HepG2 (cell line): ENCODE measurements around the gene NOL8. TPM values are rescaled to one million over a fixed set of nuclear protein-coding genes. Genes with fewer than 3 reads are reported as not detected.

ENCODE experiments used
- ATAC-seq: fragments of 200-7000 bp; cut with Tn5 transposase; 3 replicates; pipeline ENCODE4 v1.9.1; 2020; ENCODE audit warnings: mild to moderate bottlenecking, moderate library complexity
- BruUV-seq: library from RNA; stranded (reverse); fragments of 400-500 nt; replicated peaks from 2 replicates; lab custom pipeline; 2021; lab: Mats Ljungman, UMichigan
- CTCF ChIA-PET: fragments of 300-600 bp; formaldehyde crosslinking; extraction: SDS; loops from one replicate; lab custom pipeline; 2021; ENCODE audit warnings: low total read pairs, inconsistent platforms, low intra/inter-chr PET ratio; lab: Yijun Ruan, JAX
- POLR2A ChIA-PET: fragments of 350-600 bp; sonication (Branson Sonifier 250); formaldehyde crosslinking; loops from one replicate; lab custom pipeline; 2020; ENCODE audit warnings: antibody characterized with exemption, inconsistent platforms; lab: Yijun Ruan, JAX
- DNase-seq: peaks from one replicate; pipeline ENCODE4 v3.0.0-alpha.2; 2015; ENCODE audit warnings: low spot score
- FAIRE-seq: peaks from 3 replicates; lab custom pipeline; 2011; peaks lifted over from hg19 to GRCh38; lab: Jason Lieb, UNC
- H2AFZ ChIP-seq: one replicate; pipeline ENCODE4 v1.6.1; 2011; ENCODE audit warnings: low read length, inconsistent platforms
- H3K27ac ChIP-seq: fragments of 300-600 bp; 3 replicates; pipeline ENCODE4 v1.8.0; 2011; ENCODE audit warnings: mixed run types, mild to moderate bottlenecking, mixed read lengths, low read length, inconsistent platforms; ENCODE audit not compliant: insufficient read depth; ENCODE audit errors: extremely low read length
- H3K27me3 ChIP-seq, 2 experiments: fragments of 200-600 bp in 1 of 2; 2 replicates in 1 of 2; 3 replicates in 1 of 2; pipeline versions ENCODE4 v1.6.0 to v1.8.0; 2011; ENCODE audit warnings: low read length in 2 of 2, mild to moderate bottlenecking in 2 of 2, moderate library complexity in 2 of 2, inconsistent platforms in 1 of 2; ENCODE audit not compliant: insufficient read depth in 2 of 2, control insufficient read depth in 1 of 2
- H3K36me3 ChIP-seq, 2 experiments: fragments of 200-600 bp in 1 of 2; replicated peaks in 1 of 2; 2 replicates in 1 of 2; 3 replicates in 1 of 2; pipeline versions ENCODE4 v1.5.1 to v1.8.0; 2011; ENCODE audit warnings: low read length in 2 of 2, inconsistent platforms in 1 of 2; ENCODE audit not compliant: insufficient read depth in 2 of 2, control insufficient read depth in 1 of 2
- H3K4me1 ChIP-seq: 2 replicates; pipeline ENCODE4 v1.5.1; 2012; ENCODE audit warnings: low read length, inconsistent platforms; ENCODE audit not compliant: insufficient read depth
- H3K4me2 ChIP-seq: 2 replicates; pipeline ENCODE4 v1.6.0; 2011; ENCODE audit warnings: low read depth, low read length, inconsistent platforms
- H3K4me3 ChIP-seq, 3 experiments: fragments of 200-600 bp in 1 of 3; sonication (generic), shearing (Covaris generic) in 1 of 3; replicated peaks in 1 of 3; 2 replicates each; pipeline ENCODE4 v1.5.1; 2011 to 2016; ENCODE audit warnings: low read length in 3 of 3, inconsistent platforms in 2 of 3, low read depth in 2 of 3, mild to moderate bottlenecking in 2 of 3, control low read depth in 1 of 3, mixed read lengths in 1 of 3; ENCODE audit not compliant: insufficient read depth in 1 of 3
- H3K79me2 ChIP-seq: one replicate; pipeline ENCODE4 v1.6.1; 2011; ENCODE audit warnings: low read length, inconsistent platforms; ENCODE audit not compliant: insufficient read depth
- H3K9ac ChIP-seq: 2 replicates; pipeline ENCODE4 v1.6.0; 2011; ENCODE audit warnings: mild to moderate bottlenecking, low read depth, low read length, inconsistent platforms; ENCODE audit not compliant: insufficient read depth
- H3K9me3 ChIP-seq: 2 replicates; pipeline ENCODE4 v1.5.1; 2012; ENCODE audit warnings: mild to moderate bottlenecking, low read length
- H4K20me1 ChIP-seq: 2 replicates; pipeline ENCODE4 v1.6.0; 2011; ENCODE audit warnings: inconsistent platforms, mild to moderate bottlenecking, low read length, moderate library complexity; ENCODE audit not compliant: insufficient read depth
- ATM ChIP-seq: fragments of 450-650 bp; IDR thresholded peaks from 2 replicates; pipeline ENCODE4 v1.7.1; 2017; ENCODE audit warnings: mild to moderate bottlenecking, borderline replicate concordance
- MIER2 ChIP-seq: IDR thresholded peaks from 2 replicates; pipeline ENCODE4 v1.6.1; 2016; ENCODE audit warnings: missing biosample characterization, missing genetic modification reagents
- NKX3-1 ChIP-seq: sonication (generic); formaldehyde crosslinking; IDR thresholded peaks from 2 replicates; pipeline ENCODE4 v1.5.0; 2020; ENCODE audit warnings: missing genetic modification reagents
- NR2C2 ChIP-seq: sonication (generic); formaldehyde crosslinking; IDR thresholded peaks from 2 replicates; pipeline ENCODE4 v1.4.0; 2020; ENCODE audit warnings: missing genetic modification reagents, mild to moderate bottlenecking, moderate library complexity, borderline replicate concordance
- NR3C1 ChIP-seq: sonication (generic); formaldehyde crosslinking; IDR thresholded peaks from 2 replicates; pipeline ENCODE4 v1.4.0; 2020; ENCODE audit warnings: missing genetic modification reagents
- POLR2AphosphoS5 ChIP-seq: IDR thresholded peaks from 2 replicates; pipeline ENCODE4 v1.6.1; 2012; ENCODE audit warnings: low read depth, low read length
- SKI ChIP-seq: fragments of 450-650 bp; IDR thresholded peaks from one replicate; pipeline ENCODE4 v1.6.1; 2018; ENCODE audit warnings: mild to moderate bottlenecking; ENCODE audit not compliant: partially characterized antibody
- XBP1 ChIP-seq: sonication (generic); formaldehyde crosslinking; IDR thresholded peaks from 2 replicates; pipeline ENCODE4 v1.5.0; 2020; ENCODE audit warnings: missing genetic modification reagents
- ZNF572 ChIP-seq: sonication (generic); formaldehyde crosslinking; IDR thresholded peaks from 2 replicates; pipeline ENCODE4 v1.5.1; 2020; ENCODE audit warnings: mild to moderate bottlenecking, missing genetic modification reagents
- ZNF709 ChIP-seq: sonication (generic); formaldehyde crosslinking; IDR thresholded peaks from 2 replicates; pipeline ENCODE4 v1.5.0; 2020; ENCODE audit warnings: mild to moderate bottlenecking, missing genetic modification reagents
- WGBS: methylation state at CpG from one replicate; pipeline ENCODE4 v1.1.6; 2017; ENCODE audit warnings: low lambda C conversion rate; 5-methylcytosine and 5-hydroxymethylcytosine counted together
- in situ Hi-C: cut with HindIII; loops from 2 replicates; pipeline ENCODE4 v1.10.0; 2017; ENCODE audit warnings: low pct_unique_long_range_greater_than_20kb; ENCODE audit not compliant: extremely low pct_ligation_motif_present
- intact Hi-C: fragments of 100-400 bp; cut with micrococcal nuclease; formaldehyde crosslinking; loops from one replicate; pipeline ENCODE4 v1.10.0; 2022; ENCODE audit not compliant: unreplicated experiment
- polyA plus RNA-seq, 8 experiments: library from polyadenylated mRNA; depleted of rRNA in 3 of 8; stranded (reverse) in 7 of 8; unstranded in 1 of 8; fragments of >200 nt; fragmentation: Illumina TruSeq in 4 of 8; extraction: Trizol in 4 of 8; gene quantifications; 2 replicates each; pipeline versions ENCODE4 v1.2.1 to v1.2.3, GENCODE V29; 2011 to 2016; ENCODE audit warnings: low read depth in 4 of 8, missing spikeins in 1 of 8, mixed read lengths in 1 of 8; ENCODE audit not compliant: insufficient read depth in 1 of 8
- total RNA-seq, 5 experiments: library from RNA; depleted of rRNA; stranded (reverse); fragments of >200 nt; fragmentation: Illumina TruSeq; extraction: Trizol; gene quantifications; 2 replicates each; pipeline ENCODE4 v1.2.3, GENCODE V29; 2016; ENCODE audit warnings: low read depth in 1 of 5
- TF ChIP-seq, protein P1 (sequence below): sonication (generic); formaldehyde crosslinking; IDR thresholded peaks from 2 replicates; pipeline ENCODE4 v1.5.0; 2020; ENCODE audit warnings: mild to moderate bottlenecking, missing genetic modification reagents
- TF ChIP-seq, protein P2 (sequence below): IDR thresholded peaks from 2 replicates; pipeline ENCODE4 v1.6.1; 2016; ENCODE audit warnings: low read depth, borderline replicate concordance
- TF ChIP-seq, protein P3 (sequence below): sonication (generic); formaldehyde crosslinking; IDR thresholded peaks from 2 replicates; pipeline ENCODE4 v1.8.0; 2023; ENCODE audit warnings: mild to moderate bottlenecking, missing genetic modification reagents
- TF ChIP-seq, protein P4 (sequence below): sonication (generic); formaldehyde crosslinking; IDR thresholded peaks from 2 replicates; pipeline ENCODE4 v1.5.0; 2020; ENCODE audit warnings: missing genetic modification reagents
- TF ChIP-seq, protein P5 (sequence below): sonication (generic); formaldehyde crosslinking; IDR thresholded peaks from 2 replicates; pipeline ENCODE4 v1.5.1; 2020; ENCODE audit warnings: mild to moderate bottlenecking, missing genetic modification reagents

NOL8 gene
- total and polyA plus RNA-seq, 2 of the 13 experiments (the other 11 are each of a cell fraction or from before 2014, with no cell fraction given), result 12.8 to 36.3 TPM

DNA sequence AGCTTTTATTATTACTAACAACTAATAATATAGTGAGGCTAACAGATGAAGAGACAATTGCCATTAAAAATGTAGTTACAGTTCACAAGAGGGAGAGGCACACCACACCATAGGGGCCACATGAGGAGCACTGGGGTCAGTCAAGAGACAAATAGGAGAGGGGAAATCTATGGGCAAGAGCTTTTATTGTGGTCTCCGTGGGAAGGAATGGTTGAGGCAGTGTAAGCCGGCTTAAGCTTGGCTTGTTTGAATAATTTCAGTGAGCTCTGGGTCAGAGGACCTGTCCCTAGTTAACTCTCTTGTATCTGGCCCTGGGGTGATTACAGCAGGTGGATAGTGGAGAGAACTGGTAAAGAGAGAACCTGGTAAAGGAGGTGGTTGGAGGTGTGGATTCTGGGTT is 43.9 kb upstream of the NOL8 start:
- ChIA-PET CTCF (no interaction called here), POLR2A (no interaction called here)
- FAIRE-seq (no peak), ATAC-seq (no peak), DNase-seq (no peak)
- no peak overlapping the region for H3K9ac ChIP-seq
- no peak overlapping the region for H3K4me2 ChIP-seq
- H3K27me3 ChIP-seq, result no peaks in the 10 kb centered on the region
- peaks cover 6% of the 10 kb centered on the region; the same call in 1 of the 2 replicates for H3K9me3 ChIP-seq
- intact Hi-C loops, result no loop called here
- no peaks in the 10 kb centered on the region for H3K36me3 ChIP-seq
- in situ Hi-C loops, result no loop called here
- no peaks in the 10 kb centered on the region for H3K4me1 ChIP-seq
- no peak overlapping the region for H3K4me3 ChIP-seq
- no peaks in the 10 kb centered on the region for H3K79me2 ChIP-seq
- no peak overlapping the region for H3K27ac ChIP-seq
- H4K20me1 ChIP-seq, result no peaks in the 10 kb centered on the region
- 58% methylated on average over 2 of the region's 2 CpGs for WGBS
- BruUV-seq, result no TSS peak
- H2AFZ ChIP-seq, result no peak overlapping the region
- TF ChIP-seq NKX3-1 (CRISPR knock-in tag) (no peak), NR2C2 (CRISPR knock-in tag) (no peak), NR3C1 (CRISPR knock-in tag) (no peak), ATM (no peak), XBP1 (CRISPR knock-in tag) (no peak), ZNF572 (CRISPR knock-in tag) (no peak), SKI (no peak), POLR2AphosphoS5 (no peak), ZNF709 (no peak), MIER2 (CRISPR knock-in tag) (no peak)
- TF ChIP-seq, protein P1, sequence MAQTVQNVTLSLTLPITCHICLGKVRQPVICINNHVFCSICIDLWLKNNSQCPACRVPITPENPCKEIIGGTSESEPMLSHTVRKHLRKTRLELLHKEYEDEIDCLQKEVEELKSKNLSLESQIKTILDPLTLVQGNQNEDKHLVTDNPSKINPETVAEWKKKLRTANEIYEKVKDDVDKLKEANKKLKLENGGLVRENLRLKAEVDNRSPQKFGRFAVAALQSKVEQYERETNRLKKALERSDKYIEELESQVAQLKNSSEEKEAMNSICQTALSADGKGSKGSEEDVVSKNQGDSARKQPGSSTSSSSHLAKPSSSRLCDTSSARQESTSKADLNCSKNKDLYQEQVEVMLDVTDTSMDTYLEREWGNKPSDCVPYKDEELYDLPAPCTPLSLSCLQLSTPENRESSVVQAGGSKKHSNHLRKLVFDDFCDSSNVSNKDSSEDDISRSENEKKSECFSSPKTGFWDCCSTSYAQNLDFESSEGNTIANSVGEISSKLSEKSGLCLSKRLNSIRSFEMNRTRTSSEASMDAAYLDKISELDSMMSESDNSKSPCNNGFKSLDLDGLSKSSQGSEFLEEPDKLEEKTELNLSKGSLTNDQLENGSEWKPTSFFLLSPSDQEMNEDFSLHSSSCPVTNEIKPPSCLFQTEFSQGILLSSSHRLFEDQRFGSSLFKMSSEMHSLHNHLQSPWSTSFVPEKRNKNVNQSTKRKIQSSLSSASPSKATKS (CRISPR knock-in tag), result no peak
- TF ChIP-seq, protein P2, sequence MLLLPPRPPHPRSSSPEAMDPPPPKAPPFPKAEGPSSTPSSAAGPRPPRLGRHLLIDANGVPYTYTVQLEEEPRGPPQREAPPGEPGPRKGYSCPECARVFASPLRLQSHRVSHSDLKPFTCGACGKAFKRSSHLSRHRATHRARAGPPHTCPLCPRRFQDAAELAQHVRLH (CRISPR knock-in tag), result no peak
- TF ChIP-seq, protein P3, sequence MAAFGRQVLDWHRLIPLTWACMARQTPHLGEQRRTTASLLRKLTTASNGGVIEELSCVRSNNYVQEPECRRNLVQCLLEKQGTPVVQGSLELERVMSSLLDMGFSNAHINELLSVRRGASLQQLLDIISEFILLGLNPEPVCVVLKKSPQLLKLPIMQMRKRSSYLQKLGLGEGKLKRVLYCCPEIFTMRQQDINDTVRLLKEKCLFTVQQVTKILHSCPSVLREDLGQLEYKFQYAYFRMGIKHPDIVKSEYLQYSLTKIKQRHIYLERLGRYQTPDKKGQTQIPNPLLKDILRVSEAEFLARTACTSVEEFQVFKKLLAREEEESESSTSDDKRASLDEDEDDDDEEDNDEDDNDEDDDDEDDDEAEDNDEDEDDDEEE (CRISPR knock-in tag), result no peak
- TF ChIP-seq, protein P4, sequence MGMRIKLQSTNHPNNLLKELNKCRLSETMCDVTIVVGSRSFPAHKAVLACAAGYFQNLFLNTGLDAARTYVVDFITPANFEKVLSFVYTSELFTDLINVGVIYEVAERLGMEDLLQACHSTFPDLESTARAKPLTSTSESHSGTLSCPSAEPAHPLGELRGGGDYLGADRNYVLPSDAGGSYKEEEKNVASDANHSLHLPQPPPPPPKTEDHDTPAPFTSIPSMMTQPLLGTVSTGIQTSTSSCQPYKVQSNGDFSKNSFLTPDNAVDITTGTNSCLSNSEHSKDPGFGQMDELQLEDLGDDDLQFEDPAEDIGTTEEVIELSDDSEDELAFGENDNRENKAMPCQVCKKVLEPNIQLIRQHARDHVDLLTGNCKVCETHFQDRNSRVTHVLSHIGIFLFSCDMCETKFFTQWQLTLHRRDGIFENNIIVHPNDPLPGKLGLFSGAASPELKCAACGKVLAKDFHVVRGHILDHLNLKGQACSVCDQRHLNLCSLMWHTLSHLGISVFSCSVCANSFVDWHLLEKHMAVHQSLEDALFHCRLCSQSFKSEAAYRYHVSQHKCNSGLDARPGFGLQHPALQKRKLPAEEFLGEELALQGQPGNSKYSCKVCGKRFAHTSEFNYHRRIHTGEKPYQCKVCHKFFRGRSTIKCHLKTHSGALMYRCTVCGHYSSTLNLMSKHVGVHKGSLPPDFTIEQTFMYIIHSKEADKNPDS (CRISPR knock-in tag), result no peak
- TF ChIP-seq, protein P5, sequence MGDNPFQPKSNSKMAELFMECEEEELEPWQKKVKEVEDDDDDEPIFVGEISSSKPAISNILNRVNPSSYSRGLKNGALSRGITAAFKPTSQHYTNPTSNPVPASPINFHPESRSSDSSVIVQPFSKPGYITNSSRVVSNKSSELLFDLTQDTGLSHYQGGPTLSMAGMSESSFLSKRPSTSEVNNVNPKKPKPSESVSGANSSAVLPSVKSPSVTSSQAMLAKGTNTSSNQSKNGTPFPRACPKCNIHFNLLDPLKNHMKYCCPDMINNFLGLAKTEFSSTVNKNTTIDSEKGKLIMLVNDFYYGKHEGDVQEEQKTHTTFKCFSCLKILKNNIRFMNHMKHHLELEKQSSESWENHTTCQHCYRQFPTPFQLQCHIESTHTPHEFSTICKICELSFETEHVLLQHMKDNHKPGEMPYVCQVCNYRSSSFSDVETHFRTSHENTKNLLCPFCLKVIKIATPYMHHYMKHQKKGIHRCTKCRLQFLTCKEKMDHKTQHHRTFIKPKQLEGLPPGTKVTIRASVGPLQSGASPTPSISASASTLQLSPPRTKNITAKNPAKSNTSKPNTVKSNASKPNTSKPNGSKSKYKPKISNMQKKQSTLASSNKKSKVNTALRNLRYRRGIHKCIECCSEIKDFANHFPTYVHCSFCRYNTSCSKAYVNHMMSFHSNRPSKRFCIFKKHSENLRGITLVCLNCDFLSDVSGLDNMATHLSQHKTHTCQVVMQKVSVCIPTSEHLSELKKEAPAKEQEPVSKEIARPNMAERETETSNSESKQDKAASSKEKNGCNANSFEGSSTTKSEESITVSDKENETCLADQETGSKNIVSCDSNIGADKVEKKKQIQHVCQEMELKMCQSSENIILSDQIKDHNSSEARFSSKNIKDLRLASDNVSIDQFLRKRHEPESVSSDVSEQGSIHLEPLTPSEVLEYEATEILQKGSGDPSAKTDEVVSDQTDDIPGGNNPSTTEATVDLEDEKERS (CRISPR knock-in tag), result no peak
